ENCODE results near the gene CACNA1D.

GRCh38 chr3:53748512-53749271 lies 254.3 kb downstream of the CACNA1D start:
- TF ChIP-seq POLR2A (IDR thresholded peaks at IDR 0.05; ENCODE audit: low read depth, low read length) (no peak), POLR2AphosphoS5 (IDR thresholded peaks at IDR 0.05; ENCODE audit: low read depth, low read length) (no peak), TAF1 (IDR thresholded peaks at IDR 0.05; ENCODE audit: low read depth, low read length) (no peak), PAX5 (IDR thresholded peaks at IDR 0.05; ENCODE audit: insufficient read depth, low read length, severe bottlenecking) (no peak)
